Common myeloid progenitor, CD34-positive (primary cell): ENCODE results near the gene TSPEAR.
"Not testable (repeated sequence)": the region's sequence is repeated elsewhere in the genome, so short reads cannot be mapped to it uniquely, and the experiment has no call there.

Source experiments
- CTCF ChIA-PET: fragments of 350-600 bp; sonication (Branson Sonifier 250); formaldehyde crosslinking; loops from one replicate; lab custom pipeline; 2021; ENCODE audit warnings: antibody characterized with exemption; lab: Charles Lee
- POLR2A ChIA-PET: fragments of 350-600 bp; sonication (Branson Sonifier 250); formaldehyde crosslinking; loops from one replicate; lab custom pipeline; 2021; ENCODE audit warnings: antibody characterized with exemption; lab: Charles Lee
- DNase-seq, 3 donors: peaks; one replicate each; pipeline versions ENCODE4 v3.0.0 to v3.0.0-alpha.2; 2013
- H3K27ac ChIP-seq, 2 experiments: 1 replicate in 1 of 2; 2 replicates in 1 of 2; pipeline ENCODE4 v1.7.0; 2013; ENCODE audit warnings: inconsistent platforms in 2 of 2, low read length in 2 of 2, mild to moderate bottlenecking in 2 of 2, low read depth in 1 of 2, moderate library complexity in 1 of 2; ENCODE audit not compliant: severe bottlenecking in 2 of 2, insufficient read depth in 1 of 2, poor library complexity in 1 of 2
- H3K27me3 ChIP-seq, 5 experiments: replicated peaks in 2 of 5; 1 replicate in 3 of 5; 2 replicates in 2 of 5; pipeline versions ENCODE4 v1.6.1 to v1.7.0; 2013; ENCODE audit warnings: low read length in 4 of 5, mild to moderate bottlenecking in 2 of 5, moderate library complexity in 2 of 5, inconsistent platforms in 1 of 5; ENCODE audit not compliant: insufficient read depth in 5 of 5, control insufficient read depth in 4 of 5
- H3K36me3 ChIP-seq, 4 experiments: 1 replicate in 2 of 4; 2 replicates in 2 of 4; pipeline versions ENCODE4 v1.6.1 to v1.7.0; 2013; ENCODE audit warnings: low read length in 3 of 4, control low read depth in 1 of 4, mild to moderate bottlenecking in 1 of 4; ENCODE audit not compliant: control insufficient read depth in 4 of 4, insufficient read depth in 4 of 4
- H3K4me1 ChIP-seq, 4 experiments: 1 replicate in 3 of 4; 2 replicates in 1 of 4; pipeline versions ENCODE4 v1.6.1 to v1.7.1; 2013; ENCODE audit warnings: low read length in 3 of 4, mild to moderate bottlenecking in 3 of 4, control low read depth in 1 of 4, inconsistent platforms in 1 of 4, moderate library complexity in 1 of 4; ENCODE audit not compliant: control insufficient read depth in 4 of 4, insufficient read depth in 4 of 4; ENCODE audit errors: control extremely low read depth in 1 of 4
- H3K4me3 ChIP-seq, 7 experiments: 1 replicate in 4 of 7; 2 replicates in 3 of 7; pipeline versions ENCODE4 v1.5.1 to v1.7.0; 2013; ENCODE audit warnings: mild to moderate bottlenecking in 7 of 7, low read length in 6 of 7, moderate library complexity in 6 of 7, inconsistent platforms in 2 of 7, low read depth in 2 of 7, control low read depth in 1 of 7; ENCODE audit not compliant: insufficient read depth in 4 of 7, control insufficient read depth in 1 of 7; ENCODE audit errors: extremely low read depth in 1 of 7
- H3K9me3 ChIP-seq, 5 experiments: 1 replicate in 4 of 5; 2 replicates in 1 of 5; pipeline versions ENCODE4 v1.6.1 to v1.7.1; 2013; ENCODE audit warnings: low read length in 4 of 5, mild to moderate bottlenecking in 2 of 5, inconsistent platforms in 1 of 5, low read depth in 1 of 5, moderate library complexity in 1 of 5; ENCODE audit not compliant: control insufficient read depth in 4 of 5, insufficient read depth in 2 of 5; ENCODE audit errors: control extremely low read depth in 1 of 5
- WGBS: methylation state at CpG from one replicate; pipeline ENCODE4 v1.1.5; 2013; ENCODE audit not compliant: insufficient coverage; 5-methylcytosine and 5-hydroxymethylcytosine counted together

The TSPEAR gene

DNA sequence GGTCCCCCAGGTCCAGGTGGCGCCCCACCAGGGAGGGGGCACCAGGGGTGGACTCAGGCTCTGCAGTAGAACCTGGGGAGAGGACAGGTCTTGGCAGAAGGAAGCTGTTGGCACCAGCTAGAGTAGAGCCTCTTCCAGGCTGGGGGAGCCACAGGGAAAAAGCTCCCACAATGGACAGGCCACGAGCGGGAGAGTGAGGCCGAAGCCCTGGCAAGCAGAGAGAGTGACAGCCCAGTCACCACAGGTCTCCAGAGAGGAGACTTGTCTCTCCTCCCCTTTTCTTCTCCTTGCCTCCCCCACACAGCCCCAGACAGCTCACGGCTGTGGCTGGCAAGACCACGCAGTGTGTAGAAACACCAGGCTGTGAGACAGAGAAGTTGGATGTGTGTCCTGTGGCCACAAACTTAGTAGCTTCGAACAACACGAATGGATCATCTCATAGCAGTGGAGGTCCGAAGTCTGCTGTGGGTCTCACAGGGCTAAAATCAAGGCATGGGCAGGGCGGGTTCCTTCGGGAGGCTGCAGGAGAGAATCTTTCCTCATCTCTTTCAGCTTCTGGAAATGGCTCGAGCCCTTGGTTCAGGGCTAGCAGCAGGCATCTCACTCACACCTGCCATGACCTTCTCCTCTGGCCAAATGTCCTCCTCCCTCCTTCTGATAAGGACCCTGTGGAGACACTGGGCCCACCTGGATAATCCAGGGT, 60.2 kb downstream of the TSPEAR start:
- 89% methylated on average over 10 of the region's 12 CpGs for WGBS
- Histone ChIP-seq H3K4me3 (no peak overlapping the region), H3K9me3 (peaks cover 0 to 22% (median 4%) of the 10 kb centered on the region in 5 experiments), H3K4me1 (peaks cover 0 to 2% (median 0%) of the 10 kb centered on the region in 4 experiments), H3K27me3 (peaks cover 0 to 25% (median 0%) of the 10 kb centered on the region in 5 experiments), H3K36me3 (no peaks in the 10 kb centered on the region), H3K27ac (no peak overlapping the region)
- ChIA-PET CTCF (no interaction called here), POLR2A (no interaction called here)
- no peak for DNase-seq

DNA sequence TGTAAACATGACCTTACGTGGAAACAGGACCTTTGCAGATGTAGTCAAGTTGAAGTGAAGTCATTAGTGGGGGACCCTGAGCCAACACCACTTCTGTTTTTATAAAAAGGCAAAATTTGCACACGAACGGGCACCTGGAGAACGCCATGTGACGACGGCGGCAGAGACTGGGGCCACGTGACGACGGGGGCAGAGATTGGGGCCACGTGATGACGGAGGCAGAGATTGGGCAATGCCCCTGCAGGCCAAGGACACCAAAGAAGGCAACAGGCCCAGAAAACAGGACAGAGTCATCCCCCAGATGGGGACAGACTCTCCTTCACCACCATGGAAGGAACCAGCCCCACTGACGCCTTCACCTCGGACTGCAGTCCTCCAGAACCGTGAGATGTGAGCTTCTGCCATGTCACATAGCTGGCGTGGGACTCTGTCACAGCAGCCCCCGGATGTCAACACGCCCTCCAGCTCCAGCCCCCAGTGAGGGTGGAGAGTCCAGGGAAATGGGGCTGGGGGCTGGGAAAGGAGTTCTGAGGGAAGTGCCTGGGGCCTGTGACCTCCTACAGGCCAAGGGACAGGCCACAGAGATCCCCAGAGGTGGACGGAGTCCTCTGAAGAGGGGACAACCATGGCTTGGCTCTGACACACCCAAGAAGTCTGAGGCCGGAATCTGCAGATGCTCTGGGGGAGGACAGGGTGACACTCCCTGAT, 61.0 kb downstream of the TSPEAR start:
- no peaks in the 10 kb centered on the region for H3K36me3 ChIP-seq
- WGBS: 93% methylated on average over 19 of the region's 20 CpGs
- no peak overlapping the region for H3K27ac ChIP-seq
- H3K4me1 ChIP-seq: peaks cover 0 to 2% (median 0%) of the 10 kb centered on the region in 4 experiments
- peaks cover 0 to 25% (median 0%) of the 10 kb centered on the region in 5 experiments for H3K27me3 ChIP-seq
- H3K9me3 ChIP-seq: peaks cover 0 to 16% (median 2%) of the 10 kb centered on the region in 5 experiments
- no peak overlapping the region for H3K4me3 ChIP-seq
- no peak for DNase-seq
- ChIA-PET POLR2A (no interaction called here), CTCF (no interaction called here)

DNA sequence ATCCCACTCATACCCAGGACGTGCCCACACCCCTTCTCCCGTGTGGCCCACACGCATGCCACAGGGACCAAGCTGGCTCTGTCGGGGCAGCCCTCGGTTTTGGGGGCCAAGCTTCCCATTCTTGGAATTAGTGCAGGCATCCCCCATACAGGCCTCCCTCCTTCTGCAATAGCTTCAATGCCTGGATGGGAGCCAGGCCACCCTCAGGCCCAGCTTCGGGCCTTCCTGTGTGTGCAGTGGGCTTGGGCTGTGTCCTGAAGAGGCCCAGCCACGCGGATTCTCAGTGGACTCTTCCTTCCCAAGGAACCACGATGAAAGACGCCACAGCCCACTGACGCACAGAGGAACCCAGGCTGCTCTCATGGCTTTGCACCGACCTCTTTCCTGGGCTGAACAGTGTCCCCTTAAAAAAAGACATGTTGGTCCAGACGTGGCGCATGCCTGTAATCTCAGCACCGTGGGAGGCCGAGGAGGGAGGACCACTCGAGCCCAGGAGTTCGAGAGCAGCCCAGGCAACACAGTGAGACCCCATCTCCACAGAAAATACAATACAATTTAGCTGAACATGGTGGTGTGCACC, 61.8 kb downstream of the TSPEAR start:
- no peaks in the 10 kb centered on the region for H3K36me3 ChIP-seq
- no peak for DNase-seq
- H3K9me3 ChIP-seq: peaks cover 0 to 13% (median 2%) of the 10 kb centered on the region in 5 experiments
- H3K27me3 ChIP-seq: peaks cover 0 to 23% (median 0%) of the 10 kb centered on the region in 5 experiments
- CTCF ChIA-PET: no interaction called here
- H3K27ac ChIP-seq: no peak overlapping the region
- no peak overlapping the region for H3K4me3 ChIP-seq
- POLR2A ChIA-PET: no interaction called here
- H3K4me1 ChIP-seq: peaks cover 0 to 2% (median 0%) of the 10 kb centered on the region in 4 experiments
- 93% methylated on average over 16 of the region's 18 CpGs for WGBS

GRCh38 chr21:44648557-44649311, 62.6 kb downstream of the TSPEAR start:
- WGBS: 83% methylated on average over 32 of the region's 33 CpGs
- DNase-seq: no peak
- Histone ChIP-seq H3K9me3 (peaks cover 3 to 14% (median 8%) of the 10 kb centered on the region in 5 experiments), H3K27me3 (peaks cover 0 to 18% (median 0%) of the 10 kb centered on the region in 5 experiments), H3K36me3 (no peaks in the 10 kb centered on the region), H3K4me1 (peaks cover 0 to 2% (median 0%) of the 10 kb centered on the region in 4 experiments), H3K4me3 (no peak overlapping the region), H3K27ac (no peak overlapping the region)
- ChIA-PET POLR2A (no interaction called here), CTCF (no interaction called here)

GRCh38 chr21:44647222-44647552, 64.2 kb downstream of the TSPEAR start:
- POLR2A ChIA-PET: no interaction called here
- H3K4me1 ChIP-seq: peaks cover 0 to 2% (median 0%) of the 10 kb centered on the region in 4 experiments
- H3K9me3 ChIP-seq: peaks cover 6 to 16% (median 7%) of the 10 kb centered on the region in 5 experiments
- CTCF ChIA-PET: no interaction called here
- DNase-seq: no peak
- H3K4me3 ChIP-seq: no peak overlapping the region
- H3K27me3 ChIP-seq: peaks cover 0 to 18% (median 0%) of the 10 kb centered on the region in 5 experiments
- 75% methylated on average over 8 of the region's 8 CpGs for WGBS
- H3K36me3 ChIP-seq: no peaks in the 10 kb centered on the region
- no peak overlapping the region for H3K27ac ChIP-seq

- H3K4me3 ChIP-seq, H3K27ac ChIP-seq, H3K4me1 ChIP-seq, POLR2A ChIA-PET, CTCF ChIA-PET, DNase-seq, H3K36me3 ChIP-seq: not testable (repeated sequence)
- WGBS: 85% methylated on average over 19 of the region's 21 CpGs
- peaks cover 6 to 16% (median 7%) of the 10 kb centered on the region in 5 experiments for H3K9me3 ChIP-seq
- peaks cover 0 to 18% (median 0%) of the 10 kb centered on the region in 5 experiments for H3K27me3 ChIP-seq
Observed at GRCh38 chr21:44646366-44647221, 64.8 kb downstream of the TSPEAR start, which contains the start of gene KRTAP10-11. Gene KRTAP10-11 (plus strand): TSS chr21:44646414. CDS start chr21:44646459, 45 bp downstream.
